Neural cell (in vitro differentiated cells): ENCODE data around the gene ROR2.

Experiments used
- EP300 ChIP-seq: fragments of 450-650 bp; conservative IDR thresholded peaks from 2 replicates; pipeline ENCODE4 v1.6.1; 2014; ENCODE audit warnings: antibody characterized with exemption, mild to moderate bottlenecking, moderate library complexity; ENCODE audit not compliant: poor library complexity, severe bottlenecking
- EZH2 ChIP-seq: fragments of 200-600, 300-800 bp; shearing (Covaris generic), sonication (generic); IDR thresholded peaks from 2 replicates; pipeline ENCODE4 v1.6.1; 2014; ENCODE audit warnings: antibody characterized with exemption, low read length, borderline replicate concordance, mild to moderate bottlenecking; ENCODE audit not compliant: insufficient read depth, poor library complexity, severe bottlenecking
- MXI1 ChIP-seq: fragments of 450-650 bp; conservative IDR thresholded peaks from 2 replicates; pipeline ENCODE4 v1.6.1; 2014; ENCODE audit warnings: antibody characterized with exemption, mild to moderate bottlenecking; ENCODE audit not compliant: poor library complexity, severe bottlenecking
- POLR2AphosphoS5 ChIP-seq: IDR thresholded peaks from 2 replicates; pipeline ENCODE4 v1.6.1; 2012
- RAD21 ChIP-seq: fragments of 450-650 bp; conservative IDR thresholded peaks from 2 replicates; pipeline ENCODE4 v1.6.1; 2014; ENCODE audit warnings: antibody characterized with exemption, mild to moderate bottlenecking, moderate library complexity
- SMC3 ChIP-seq: fragments of 450-650 bp; conservative IDR thresholded peaks from 2 replicates; pipeline ENCODE4 v1.6.1; 2014; ENCODE audit warnings: antibody characterized with exemption, mild to moderate bottlenecking, moderate library complexity; ENCODE audit not compliant: poor library complexity
- TF ChIP-seq, protein P1 (sequence below): fragments of 450-650 bp; IDR thresholded peaks from 2 replicates; pipeline ENCODE4 v1.5.1; 2014; ENCODE audit warnings: antibody characterized with exemption, mild to moderate bottlenecking, moderate library complexity; ENCODE audit not compliant: poor library complexity, severe bottlenecking
- TF ChIP-seq, protein P2 (sequence below): IDR thresholded peaks from 2 replicates; pipeline ENCODE4 v1.6.1; 2012; ENCODE audit warnings: borderline replicate concordance

DNA sequence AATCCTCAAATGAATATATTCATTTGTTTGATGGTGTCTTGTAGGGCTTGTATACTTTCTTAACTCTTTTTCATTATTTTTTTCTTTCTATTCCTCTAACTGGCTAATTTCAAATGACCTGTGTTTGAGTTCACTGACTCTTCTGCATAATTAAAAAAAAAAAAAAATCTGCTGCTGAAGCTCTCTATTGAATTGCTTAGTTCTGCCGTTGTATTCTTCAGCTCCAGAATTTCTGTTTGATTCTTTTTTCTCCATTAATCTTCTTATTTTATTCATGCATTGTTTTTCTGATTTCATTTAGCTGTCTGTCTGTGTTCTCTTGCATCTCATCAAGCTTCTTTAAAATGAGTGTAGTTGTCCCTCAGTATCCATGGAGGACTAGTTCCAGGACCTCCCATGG is 244.6 kb downstream of the ROR2 start:
- TF ChIP-seq POLR2AphosphoS5 (no peak), MXI1 (no peak), EP300 (no peak), RAD21 (no peak), SMC3 (no peak), EZH2 (no peak)
- TF ChIP-seq, protein P1, sequence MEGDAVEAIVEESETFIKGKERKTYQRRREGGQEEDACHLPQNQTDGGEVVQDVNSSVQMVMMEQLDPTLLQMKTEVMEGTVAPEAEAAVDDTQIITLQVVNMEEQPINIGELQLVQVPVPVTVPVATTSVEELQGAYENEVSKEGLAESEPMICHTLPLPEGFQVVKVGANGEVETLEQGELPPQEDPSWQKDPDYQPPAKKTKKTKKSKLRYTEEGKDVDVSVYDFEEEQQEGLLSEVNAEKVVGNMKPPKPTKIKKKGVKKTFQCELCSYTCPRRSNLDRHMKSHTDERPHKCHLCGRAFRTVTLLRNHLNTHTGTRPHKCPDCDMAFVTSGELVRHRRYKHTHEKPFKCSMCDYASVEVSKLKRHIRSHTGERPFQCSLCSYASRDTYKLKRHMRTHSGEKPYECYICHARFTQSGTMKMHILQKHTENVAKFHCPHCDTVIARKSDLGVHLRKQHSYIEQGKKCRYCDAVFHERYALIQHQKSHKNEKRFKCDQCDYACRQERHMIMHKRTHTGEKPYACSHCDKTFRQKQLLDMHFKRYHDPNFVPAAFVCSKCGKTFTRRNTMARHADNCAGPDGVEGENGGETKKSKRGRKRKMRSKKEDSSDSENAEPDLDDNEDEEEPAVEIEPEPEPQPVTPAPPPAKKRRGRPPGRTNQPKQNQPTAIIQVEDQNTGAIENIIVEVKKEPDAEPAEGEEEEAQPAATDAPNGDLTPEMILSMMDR = no peak
- TF ChIP-seq, protein P2, sequence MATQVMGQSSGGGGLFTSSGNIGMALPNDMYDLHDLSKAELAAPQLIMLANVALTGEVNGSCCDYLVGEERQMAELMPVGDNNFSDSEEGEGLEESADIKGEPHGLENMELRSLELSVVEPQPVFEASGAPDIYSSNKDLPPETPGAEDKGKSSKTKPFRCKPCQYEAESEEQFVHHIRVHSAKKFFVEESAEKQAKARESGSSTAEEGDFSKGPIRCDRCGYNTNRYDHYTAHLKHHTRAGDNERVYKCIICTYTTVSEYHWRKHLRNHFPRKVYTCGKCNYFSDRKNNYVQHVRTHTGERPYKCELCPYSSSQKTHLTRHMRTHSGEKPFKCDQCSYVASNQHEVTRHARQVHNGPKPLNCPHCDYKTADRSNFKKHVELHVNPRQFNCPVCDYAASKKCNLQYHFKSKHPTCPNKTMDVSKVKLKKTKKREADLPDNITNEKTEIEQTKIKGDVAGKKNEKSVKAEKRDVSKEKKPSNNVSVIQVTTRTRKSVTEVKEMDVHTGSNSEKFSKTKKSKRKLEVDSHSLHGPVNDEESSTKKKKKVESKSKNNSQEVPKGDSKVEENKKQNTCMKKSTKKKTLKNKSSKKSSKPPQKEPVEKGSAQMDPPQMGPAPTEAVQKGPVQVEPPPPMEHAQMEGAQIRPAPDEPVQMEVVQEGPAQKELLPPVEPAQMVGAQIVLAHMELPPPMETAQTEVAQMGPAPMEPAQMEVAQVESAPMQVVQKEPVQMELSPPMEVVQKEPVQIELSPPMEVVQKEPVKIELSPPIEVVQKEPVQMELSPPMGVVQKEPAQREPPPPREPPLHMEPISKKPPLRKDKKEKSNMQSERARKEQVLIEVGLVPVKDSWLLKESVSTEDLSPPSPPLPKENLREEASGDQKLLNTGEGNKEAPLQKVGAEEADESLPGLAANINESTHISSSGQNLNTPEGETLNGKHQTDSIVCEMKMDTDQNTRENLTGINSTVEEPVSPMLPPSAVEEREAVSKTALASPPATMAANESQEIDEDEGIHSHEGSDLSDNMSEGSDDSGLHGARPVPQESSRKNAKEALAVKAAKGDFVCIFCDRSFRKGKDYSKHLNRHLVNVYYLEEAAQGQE = no peak
